Hepatocyte (in vitro differentiated cells): Measurements from ENCODE around the gene KIRREL1. TPM values are rescaled to one million over a fixed set of nuclear protein-coding genes. Genes with fewer than 3 reads are reported as not detected.

ENCODE experiments used
- DNase-seq: peaks from one replicate; pipeline ENCODE4 v3.0.0-alpha.2; 2016; ENCODE audit warnings: low spot score
- H2AFZ ChIP-seq: fragments of 200-600 bp; sonication (generic); 2 replicates; pipeline ENCODE4 v1.6.0; 2016; ENCODE audit warnings: antibody characterized with exemption, mild to moderate bottlenecking
- H3K27ac ChIP-seq: fragments of 200-600 bp; sonication (generic); 2 replicates; pipeline ENCODE4 v1.5.1; 2016; ENCODE audit warnings: mild to moderate bottlenecking
- H3K27me3 ChIP-seq: fragments of 200-600 bp; sonication (generic); 2 replicates; pipeline ENCODE4 v1.6.1; 2016
- H3K36me3 ChIP-seq: fragments of 200-600 bp; sonication (generic); replicated peaks from 2 replicates; pipeline ENCODE4 v1.5.1; 2016; ENCODE audit warnings: low read depth; ENCODE audit not compliant: insufficient read depth
- H3K4me1 ChIP-seq: fragments of 200-600 bp; sonication (generic); 2 replicates; pipeline ENCODE4 v1.5.1; 2016; ENCODE audit warnings: mild to moderate bottlenecking, moderate library complexity; ENCODE audit not compliant: insufficient read depth
- H3K4me2 ChIP-seq: fragments of 200-600 bp; sonication (generic); 2 replicates; pipeline ENCODE4 v1.6.0; 2016
- H3K4me3 ChIP-seq: fragments of 200-600 bp; sonication (generic); 2 replicates; pipeline ENCODE4 v1.5.1; 2016; ENCODE audit warnings: mild to moderate bottlenecking
- H3K79me2 ChIP-seq: fragments of 200-600 bp; sonication (generic); 2 replicates; pipeline ENCODE4 v1.6.0; 2017; ENCODE audit warnings: mild to moderate bottlenecking
- H3K9me2 ChIP-seq: fragments of 200-600 bp; sonication (generic); replicated peaks from 2 replicates; pipeline ENCODE4 v1.6.0; 2017; ENCODE audit warnings: mild to moderate bottlenecking; ENCODE audit not compliant: insufficient read depth
- H3K9me3 ChIP-seq: fragments of 200-600 bp; sonication (generic); 2 replicates; pipeline ENCODE4 v1.5.1; 2016; ENCODE audit warnings: low read depth, mild to moderate bottlenecking
- H4K20me1 ChIP-seq: fragments of 200-600 bp; sonication (generic); 2 replicates; pipeline ENCODE4 v1.6.0; 2016; ENCODE audit warnings: mild to moderate bottlenecking; ENCODE audit not compliant: insufficient read depth, poor library complexity, severe bottlenecking
- EZH2 ChIP-seq: fragments of 200-600 bp; sonication (generic); IDR thresholded peaks from 2 replicates; pipeline ENCODE4 v1.6.1; 2016; ENCODE audit warnings: antibody characterized with exemption, mild to moderate bottlenecking, borderline replicate concordance
- EZH2phosphoT487 ChIP-seq: fragments of 200-600 bp; sonication (generic); IDR thresholded peaks from one replicate; pipeline ENCODE4 v1.6.1; 2018; ENCODE audit warnings: antibody characterized with exemption, mild to moderate bottlenecking, low read depth, moderate library complexity; ENCODE audit not compliant: unreplicated experiment, severe bottlenecking
- WGBS: methylation state at CpG from one replicate; pipeline ENCODE4 v1.1.6; 2016; ENCODE audit warnings: low lambda C conversion rate; ENCODE audit errors: missing lambda C conversion rate; 5-methylcytosine and 5-hydroxymethylcytosine counted together
- polyA plus RNA-seq: library from polyadenylated mRNA; unstranded; fragments of >200 nt; fragmentation: Nextera tagmentation; extraction: Ambion mirVana; gene quantifications from 2 replicates; pipeline ENCODE4 v1.2.1, GENCODE V29; 2016
- total RNA-seq: library from RNA; depleted of rRNA; stranded (reverse); fragments of >200 nt; gene quantifications from 2 replicates; pipeline ENCODE4 v1.2.3, GENCODE V29; 2014
- TF ChIP-seq, protein P1 (sequence below): fragments of 200-600 bp; sonication (generic); IDR thresholded peaks from 2 replicates; pipeline ENCODE4 v1.5.1; 2016; ENCODE audit warnings: antibody characterized with exemption, mild to moderate bottlenecking; ENCODE audit not compliant: poor library complexity

Gene KIRREL1
- total and polyA plus RNA-seq, 2 experiments from 2014 or later = 20.4 to 47.1 TPM

DNA sequence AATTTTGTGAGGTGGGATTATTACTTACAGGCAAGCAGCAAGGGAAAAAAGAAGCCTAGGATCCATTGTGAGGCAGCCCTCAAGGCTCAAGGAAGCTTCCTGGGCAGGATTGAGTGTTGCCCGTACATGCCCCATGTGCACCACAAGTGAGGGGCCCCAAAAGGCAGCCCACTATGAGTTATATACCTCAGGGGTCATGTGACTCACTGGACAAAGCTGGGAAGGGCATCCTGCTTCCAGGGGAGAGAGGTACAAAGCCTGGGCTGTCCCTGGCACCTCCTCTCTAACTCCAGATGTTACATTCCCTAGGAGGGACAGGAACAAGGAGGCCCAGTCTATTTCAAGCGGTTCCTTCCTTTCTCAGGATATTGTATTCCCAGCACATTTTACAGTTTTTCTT lies 153.3 kb downstream of the KIRREL1 start:
- H3K27me3 ChIP-seq = no peaks in the 10 kb centered on the region
- no peak overlapping the region for H3K4me2 ChIP-seq
- H3K9me3 ChIP-seq = no peaks in the 10 kb centered on the region
- WGBS = 100% methylated on average over 2 of the region's 2 CpGs
- no peaks in the 10 kb centered on the region for H3K36me3 ChIP-seq
- H3K4me1 ChIP-seq = no peaks in the 10 kb centered on the region
- H4K20me1 ChIP-seq = no peaks in the 10 kb centered on the region
- H3K9me2 ChIP-seq = no peaks in the 10 kb centered on the region
- H3K4me3 ChIP-seq = no peak overlapping the region
- no peak overlapping the region for H3K27ac ChIP-seq
- TF ChIP-seq, protein P1, sequence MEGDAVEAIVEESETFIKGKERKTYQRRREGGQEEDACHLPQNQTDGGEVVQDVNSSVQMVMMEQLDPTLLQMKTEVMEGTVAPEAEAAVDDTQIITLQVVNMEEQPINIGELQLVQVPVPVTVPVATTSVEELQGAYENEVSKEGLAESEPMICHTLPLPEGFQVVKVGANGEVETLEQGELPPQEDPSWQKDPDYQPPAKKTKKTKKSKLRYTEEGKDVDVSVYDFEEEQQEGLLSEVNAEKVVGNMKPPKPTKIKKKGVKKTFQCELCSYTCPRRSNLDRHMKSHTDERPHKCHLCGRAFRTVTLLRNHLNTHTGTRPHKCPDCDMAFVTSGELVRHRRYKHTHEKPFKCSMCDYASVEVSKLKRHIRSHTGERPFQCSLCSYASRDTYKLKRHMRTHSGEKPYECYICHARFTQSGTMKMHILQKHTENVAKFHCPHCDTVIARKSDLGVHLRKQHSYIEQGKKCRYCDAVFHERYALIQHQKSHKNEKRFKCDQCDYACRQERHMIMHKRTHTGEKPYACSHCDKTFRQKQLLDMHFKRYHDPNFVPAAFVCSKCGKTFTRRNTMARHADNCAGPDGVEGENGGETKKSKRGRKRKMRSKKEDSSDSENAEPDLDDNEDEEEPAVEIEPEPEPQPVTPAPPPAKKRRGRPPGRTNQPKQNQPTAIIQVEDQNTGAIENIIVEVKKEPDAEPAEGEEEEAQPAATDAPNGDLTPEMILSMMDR = no peak
- TF ChIP-seq EZH2 (no peak), EZH2phosphoT487 (no peak)
- DNase-seq = no peak
- no peak overlapping the region for H2AFZ ChIP-seq
- H3K79me2 ChIP-seq = no peaks in the 10 kb centered on the region

DNA sequence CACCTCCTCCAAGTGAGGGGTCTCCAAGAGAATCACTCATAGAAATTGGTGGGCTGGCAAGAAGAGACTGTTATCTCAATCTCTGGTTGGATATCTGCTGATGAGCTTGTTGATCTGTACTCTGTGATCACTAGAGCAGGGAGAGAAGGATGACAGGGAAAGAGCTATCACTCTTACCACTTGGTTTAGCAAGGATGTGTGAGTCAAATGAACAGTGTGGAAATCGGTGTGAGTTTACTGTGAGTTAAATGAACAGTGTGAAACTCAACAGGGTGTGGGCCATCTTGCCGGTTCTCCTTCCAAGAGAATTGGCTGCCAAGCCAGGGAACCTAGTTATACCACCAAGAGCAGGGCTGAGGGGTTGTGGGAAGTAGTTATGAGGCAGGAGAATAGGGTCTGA lies 154.0 kb downstream of the KIRREL1 start:
- DNase-seq = no peak
- no peak overlapping the region for H3K4me3 ChIP-seq
- no peaks in the 10 kb centered on the region for H4K20me1 ChIP-seq
- H2AFZ ChIP-seq = no peak overlapping the region
- no peaks in the 10 kb centered on the region for H3K36me3 ChIP-seq
- no peak overlapping the region for H3K4me2 ChIP-seq
- no peaks in the 10 kb centered on the region for H3K9me2 ChIP-seq
- no peak for TF ChIP-seq EZH2phosphoT487
- TF ChIP-seq, protein P1 = no peak
- TF ChIP-seq EZH2 = no peak
- no peaks in the 10 kb centered on the region for H3K9me3 ChIP-seq
- H3K27ac ChIP-seq = no peak overlapping the region
- no peaks in the 10 kb centered on the region for H3K79me2 ChIP-seq
- WGBS = 93% methylated on average over 2 of the region's 2 CpGs
- H3K4me1 ChIP-seq = no peaks in the 10 kb centered on the region
- H3K27me3 ChIP-seq = no peaks in the 10 kb centered on the region

DNA sequence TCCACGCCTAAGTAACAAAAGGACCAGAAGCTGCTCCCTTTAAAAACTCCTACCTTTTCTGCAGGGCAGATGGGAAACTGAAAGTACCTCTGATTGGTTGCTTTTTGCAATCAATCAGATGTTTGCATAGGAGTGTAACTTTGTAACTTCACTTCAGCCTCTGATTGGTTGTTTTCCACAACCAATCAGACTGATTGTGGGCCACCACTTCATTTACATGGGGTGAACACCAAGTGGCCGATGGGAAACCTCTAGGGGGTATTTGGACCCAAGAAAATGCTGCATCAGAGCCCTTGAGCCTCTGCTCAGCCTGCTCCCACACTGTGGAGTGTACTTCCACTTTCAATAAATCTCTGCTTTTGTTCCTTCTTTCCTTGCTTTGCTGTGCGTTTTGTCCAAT lies 154.4 kb downstream of the KIRREL1 start:
- no peak overlapping the region for H3K4me3 ChIP-seq
- H2AFZ ChIP-seq = no peak overlapping the region
- no peak overlapping the region for H3K27ac ChIP-seq

More for the DNA sequence above, 154.4 kb downstream of the KIRREL1 start:
- TF ChIP-seq EZH2phosphoT487 (no peak), EZH2 (no peak)
- TF ChIP-seq, protein P1 = no peak
- H4K20me1 ChIP-seq = no peaks in the 10 kb centered on the region
- H3K9me3 ChIP-seq = no peaks in the 10 kb centered on the region
- no peaks in the 10 kb centered on the region for H3K9me2 ChIP-seq
- H3K79me2 ChIP-seq = no peaks in the 10 kb centered on the region
- no peaks in the 10 kb centered on the region for H3K4me1 ChIP-seq
- DNase-seq = no peak
- no peaks in the 10 kb centered on the region for H3K27me3 ChIP-seq
- 94% methylated on average over 3 of the region's 3 CpGs for WGBS
- H3K4me2 ChIP-seq = no peak overlapping the region
- H3K36me3 ChIP-seq = no peaks in the 10 kb centered on the region
